ENCODE results near the gene C1orf105. TPM values are rescaled to one million over a fixed set of nuclear protein-coding genes. Genes with fewer than 3 reads are reported as not detected.

The C1orf105 gene
- total RNA-seq, 4 donors from 2014 or later = not detected

- Histone ChIP-seq H3K9me3 (no peaks in the 10 kb centered on the region), H3K27ac (peak overlapping the region; percentile 88 to 90 (median 89)), H3K4me3 (replicated peaks in 1 of 3) (no peak overlapping the region), H3K4me1 (peaks cover 47 to 62% of the 10 kb centered on the region in 2 donors), H3K27me3 (no peaks in the 10 kb centered on the region), H3K36me3 (no peaks in the 10 kb centered on the region)
- 74 to 79% methylated on average over 5 of the region's 5 CpGs for WGBS, 2 donors
- DNase-seq = no peak
- intact Hi-C loops (cut with DNase I) = no loop called here
- no peak for TF ChIP-seq POLR2A (IDR thresholded peaks at IDR 0.05)
- no peak for TF ChIP-seq CTCF (IDR thresholded peaks at IDR 0.05)
These were observed 25.7 kb upstream of the C1orf105 start for GRCh38 chr1:172394811-172395210.

GRCh38 chr1:172395576-172395975 is 24.9 kb upstream of the C1orf105 start:
- peaks cover 39 to 59% of the 10 kb centered on the region in 2 donors for H3K4me1 ChIP-seq
- intact Hi-C loops (cut with DNase I) = no loop called here
- H3K27ac ChIP-seq = peak overlapping the region in 2 of 3 donors; percentile 88 to 89

GRCh38 chr1:172397221-172397620 is 23.3 kb upstream of the C1orf105 start:
- whole genome bisulfite sequencing, 2 donors = 70 to 87% methylated on average over 3 of the region's 3 CpGs
- Histone ChIP-seq H3K27ac (peak overlapping the region in 1 of 3 donors; percentile 8), H3K4me3 (replicated peaks in 1 of 3) (no peak overlapping the region), H3K4me1 (peaks cover 27 to 45% of the 10 kb centered on the region in 2 donors), H3K36me3 (no peaks in the 10 kb centered on the region), H3K27me3 (no peaks in the 10 kb centered on the region), H3K9me3 (no peaks in the 10 kb centered on the region)
- intact Hi-C loops (cut with DNase I) = no loop called here
- TF ChIP-seq POLR2A (IDR thresholded peaks at IDR 0.05) (no peak), CTCF (IDR thresholded peaks at IDR 0.05) (no peak)
- no peak for DNase-seq

More at GRCh38 chr1:172395576-172395975, 24.9 kb upstream of the C1orf105 start:
- no peak overlapping the region for H3K4me3 ChIP-seq (replicated peaks in 1 of 3)
- WGBS, 2 donors = 91 to 98% methylated on average over 3 of the region's 3 CpGs
- TF ChIP-seq POLR2A (IDR thresholded peaks at IDR 0.05) = no peak
- TF ChIP-seq CTCF (IDR thresholded peaks at IDR 0.05) = no peak
- H3K9me3 ChIP-seq = no peaks in the 10 kb centered on the region
- H3K36me3 ChIP-seq = no peaks in the 10 kb centered on the region
- H3K27me3 ChIP-seq = no peaks in the 10 kb centered on the region
- DNase-seq = no peak

GRCh38 chr1:172397633-172398032 is 22.9 kb upstream of the C1orf105 start:
- DNase-seq = no peak
- Histone ChIP-seq H3K4me3 (replicated peaks in 1 of 3) (no peak overlapping the region), H3K9me3 (no peaks in the 10 kb centered on the region), H3K4me1 (peaks cover 23 to 43% of the 10 kb centered on the region in 2 donors), H3K27me3 (no peaks in the 10 kb centered on the region), H3K27ac (no peak overlapping the region), H3K36me3 (no peaks in the 10 kb centered on the region)
- 93% methylated on average over 2 of the region's 2 CpGs for WGBS, 2 donors
- intact Hi-C loops (cut with DNase I) = no loop called here
- TF ChIP-seq POLR2A (IDR thresholded peaks at IDR 0.05) (no peak), CTCF (IDR thresholded peaks at IDR 0.05) (no peak)

GRCh38 chr1:172398193-172398592 is 22.3 kb upstream of the C1orf105 start:
- intact Hi-C loops (cut with DNase I) = no loop called here
- Histone ChIP-seq H3K4me3 (replicated peaks in 1 of 3) (no peak overlapping the region), H3K27ac (peak overlapping the region in 1 of 3 donors; percentile 55), H3K36me3 (no peaks in the 10 kb centered on the region), H3K4me1 (peaks cover 21 to 45% of the 10 kb centered on the region in 2 donors), H3K9me3 (no peaks in the 10 kb centered on the region), H3K27me3 (no peaks in the 10 kb centered on the region)
- WGBS, 2 donors = 68 to 77% methylated on average over 2 of the region's 2 CpGs
- no peak for TF ChIP-seq CTCF (IDR thresholded peaks at IDR 0.05)
- TF ChIP-seq POLR2A (IDR thresholded peaks at IDR 0.05) = no peak
- peak in 1 of 2 donors; percentile 8 for DNase-seq
